GM20431 (cell line): Measurements from ENCODE around the gene RBM15.

Experiments
- in situ Hi-C: fragments of 300-500 bp; cut with MseI, MboI; formaldehyde crosslinking; loops from one replicate; pipeline ENCODE4 v1.15.0; 2020; ENCODE audit warnings: low sequenced_read_pairs; ENCODE audit not compliant: unreplicated experiment

RBM15 gene

DNA sequence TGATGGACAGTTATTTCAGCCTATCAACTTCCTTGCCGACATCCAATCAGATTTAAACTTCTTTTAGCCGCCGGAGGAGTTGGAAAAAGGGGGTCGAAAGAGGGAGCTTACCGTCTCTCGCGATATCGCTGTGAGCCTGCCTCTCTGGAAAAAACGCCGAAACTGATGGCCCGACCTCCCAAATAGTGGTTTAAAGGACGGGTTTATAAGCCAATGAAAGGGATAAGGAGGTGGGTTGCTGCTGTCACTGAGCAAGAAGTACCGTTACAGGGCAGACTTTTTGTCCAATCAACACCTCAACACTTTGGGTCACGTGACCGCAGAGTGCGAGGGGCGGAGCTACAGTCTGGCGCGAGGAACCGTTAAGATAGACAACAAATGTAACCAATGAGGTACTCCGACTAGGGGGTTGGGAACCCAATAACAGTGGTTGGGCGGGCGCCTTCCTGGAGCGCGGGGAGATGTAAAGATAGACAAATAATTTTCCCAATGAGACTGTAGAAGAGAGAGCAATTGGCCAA, at the start of gene RBM15:
TSS of gene RBM15 (plus strand) at position 492 of the 521 bp plus-strand sequence. CDS start at position 521, 29 bp downstream.
- in situ Hi-C loops: no loop called here

GRCh38 chr1:110291241-110292030, 47.7 kb upstream of the RBM15 start:
- in situ Hi-C loops: no loop called here

DNA sequence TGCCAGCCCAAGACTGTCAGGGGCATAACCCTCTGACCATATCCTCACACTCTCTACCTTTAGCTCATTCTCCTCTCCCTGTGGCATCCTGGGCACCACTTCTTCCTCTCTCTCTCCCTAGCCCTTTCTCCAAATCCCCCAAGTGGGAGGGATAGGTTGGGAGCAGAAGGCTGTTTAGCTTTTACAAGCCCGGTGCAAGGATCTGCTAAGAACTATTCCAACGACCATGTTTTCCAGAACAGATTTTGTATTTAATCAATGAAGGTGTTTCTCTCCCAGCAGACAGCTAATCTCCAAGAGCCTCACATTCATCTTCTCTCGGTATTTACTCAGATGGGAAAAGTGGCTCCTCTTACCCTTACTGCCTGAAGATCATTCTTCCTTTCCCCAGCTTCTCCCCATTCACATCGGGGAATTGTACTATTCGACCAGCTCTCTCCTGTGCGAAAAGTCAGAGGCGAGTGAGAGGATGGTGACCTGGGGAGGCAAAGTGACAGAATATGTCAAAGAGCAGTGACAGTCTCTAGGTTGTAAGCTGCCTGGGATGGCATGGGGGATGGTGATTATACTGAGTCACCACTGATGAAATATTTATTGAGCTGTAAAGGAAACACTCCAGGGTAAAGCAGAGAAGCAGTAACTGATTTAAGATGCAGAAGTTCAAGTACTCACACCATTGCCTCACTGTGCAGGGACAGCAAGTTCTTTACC, 47.0 kb upstream of the RBM15 start:
- in situ Hi-C loops: no loop called here

GRCh38 chr1:110293601-110294104, 45.5 kb upstream of the RBM15 start:
- in situ Hi-C loops: no loop called here

- in situ Hi-C loops: no loop called here
Measured at GRCh38 chr1:110294308-110294707, 44.9 kb upstream of the RBM15 start.

GRCh38 chr1:110298991-110299390, 40.2 kb upstream of the RBM15 start:
- in situ Hi-C loops: no loop called here

DNA sequence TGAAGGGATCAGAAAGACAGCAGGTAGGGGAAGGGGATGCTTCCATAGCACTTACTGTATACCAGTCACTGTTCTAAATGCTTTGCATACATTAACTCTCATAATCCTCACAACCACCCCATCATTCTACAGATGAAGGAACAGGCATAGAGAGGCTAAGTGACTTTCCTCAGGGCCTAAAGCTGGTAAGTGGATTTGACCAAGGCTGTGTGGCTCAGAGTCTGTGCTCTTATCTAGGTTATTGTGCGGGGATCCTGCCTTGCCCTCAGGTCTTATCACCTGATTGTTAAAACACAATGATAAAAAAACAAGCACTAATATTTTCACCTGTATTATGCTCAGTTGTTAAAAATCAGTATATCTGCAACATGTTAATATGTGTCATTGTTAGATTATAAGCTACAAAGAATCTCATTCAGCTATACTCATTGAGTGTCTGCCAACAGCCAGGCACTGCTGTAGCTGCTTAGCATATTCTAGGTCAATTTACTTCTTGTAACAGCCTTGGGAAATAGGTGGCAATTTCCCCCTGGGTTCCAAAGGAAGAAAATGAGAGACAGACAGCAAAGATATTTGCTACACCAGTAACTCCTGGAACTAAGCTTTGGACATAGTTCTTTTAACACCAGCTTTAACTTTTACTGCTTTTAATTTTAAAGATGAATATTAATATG, 38.6 kb upstream of the RBM15 start:
- in situ Hi-C loops: no loop called here

GRCh38 chr1:110302836-110303235, 36.3 kb upstream of the RBM15 start:
- in situ Hi-C loops: no loop called here

DNA sequence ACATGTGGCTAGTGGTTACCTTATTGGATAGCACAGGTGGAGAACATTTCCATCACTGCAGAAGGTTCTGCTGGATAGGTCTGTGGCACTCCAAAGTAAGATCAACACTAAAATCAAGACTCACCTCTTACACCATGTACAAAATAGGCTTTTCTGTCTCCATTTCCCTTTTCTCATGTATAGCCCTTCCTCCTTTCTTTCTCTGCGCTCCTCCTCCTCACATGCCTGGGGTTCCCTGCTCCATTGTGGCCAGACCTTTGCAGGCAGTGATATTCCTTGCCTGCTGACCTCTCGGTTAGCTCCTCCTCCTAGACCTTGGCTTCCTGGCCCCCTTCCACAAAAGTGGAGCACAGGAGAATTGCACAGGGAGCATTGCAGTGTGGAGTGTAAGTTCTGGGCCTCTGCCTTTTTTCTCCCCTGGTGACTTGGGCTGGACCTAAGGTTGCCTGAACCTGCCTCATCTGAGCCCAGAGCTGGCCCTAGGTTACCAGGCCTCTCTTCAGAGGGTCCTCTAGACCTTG, 33.2 kb upstream of the RBM15 start:
- in situ Hi-C loops: no loop called here

DNA sequence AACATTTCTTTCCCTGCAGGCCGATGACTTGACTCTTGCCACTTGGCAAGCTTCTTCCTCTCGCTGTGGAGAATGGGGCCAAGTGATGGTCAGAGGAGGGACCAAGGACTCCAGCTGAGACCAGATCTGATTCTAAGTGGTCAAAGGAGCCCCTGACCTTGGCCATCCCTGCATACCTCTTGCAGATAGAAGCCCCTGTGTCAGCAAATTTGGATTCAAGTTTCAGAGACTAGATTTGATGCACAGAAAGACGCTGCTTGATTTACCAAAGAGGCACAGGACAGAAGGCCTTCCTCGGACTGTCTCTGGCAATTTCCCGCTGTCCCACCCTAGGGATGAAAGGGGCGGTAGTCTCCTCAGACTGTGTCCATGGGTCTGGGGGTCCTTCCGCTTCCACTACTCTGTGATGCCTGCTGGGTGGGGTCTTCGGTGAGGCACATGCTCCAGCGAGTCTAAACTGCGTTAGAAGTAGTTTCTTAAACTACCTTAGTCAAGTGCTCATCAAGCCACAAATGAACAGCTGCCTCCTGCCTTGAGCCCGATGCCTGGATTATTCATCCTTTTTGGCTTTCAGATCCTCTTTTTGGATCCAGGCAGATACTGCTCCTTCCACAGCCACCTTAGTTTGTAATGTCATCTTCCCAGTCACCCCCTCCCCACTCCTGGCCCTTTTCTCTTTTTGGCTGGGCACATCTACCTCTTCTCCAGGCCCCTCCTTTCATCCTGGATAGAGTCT, 31.8 kb upstream of the RBM15 start:
- in situ Hi-C loops: no loop called here

DNA sequence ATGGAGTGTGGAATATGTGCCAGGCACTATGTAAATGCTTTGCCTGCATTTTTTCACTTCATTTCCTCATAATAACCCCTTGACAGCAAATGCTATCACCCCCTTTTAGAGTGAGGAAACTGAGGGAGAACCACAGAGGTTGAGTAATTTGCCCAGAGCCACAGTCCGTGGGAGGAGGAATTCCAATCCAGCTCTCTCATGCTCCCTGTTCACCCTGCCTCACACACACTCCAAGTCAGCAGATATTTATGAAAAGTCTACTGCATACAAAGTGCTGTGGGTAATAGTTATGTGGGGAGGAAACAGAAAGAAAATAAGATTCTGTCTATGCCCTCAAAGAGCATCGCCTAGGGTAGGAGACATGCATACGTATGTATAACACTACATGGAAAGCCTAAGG, 30.9 kb upstream of the RBM15 start:
- in situ Hi-C loops: no loop called here

- in situ Hi-C loops: no loop called here
Measured at GRCh38 chr1:110309139-110309538, 30.0 kb upstream of the RBM15 start.

DNA sequence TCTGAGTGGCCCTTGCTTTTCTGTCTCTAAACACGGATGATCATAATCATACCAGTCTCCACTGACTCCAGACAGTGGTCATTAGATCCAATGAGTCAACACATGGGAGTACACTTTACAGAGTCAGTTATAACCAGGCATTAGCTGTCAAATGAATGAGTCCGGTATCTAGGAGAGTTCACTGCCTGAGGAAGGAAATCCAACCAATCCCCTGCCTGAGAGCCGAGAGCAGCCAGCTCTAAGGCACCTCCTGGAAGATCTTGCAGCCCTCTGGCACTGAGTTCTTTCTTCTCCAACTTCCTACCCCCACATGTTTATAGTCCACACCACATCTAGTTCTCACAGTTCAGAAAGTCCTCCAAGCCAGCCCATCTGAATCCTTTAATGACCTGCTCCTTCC, 29.4 kb upstream of the RBM15 start:
- in situ Hi-C loops: loop anchor here (10.0 kb wide), 1 partner anchor 105 kb away; no protein-coding TSS in a partner anchor

GRCh38 chr1:110310300-110310699, 28.9 kb upstream of the RBM15 start:
- in situ Hi-C loops: loop anchor here (10.0 kb wide), 1 partner anchor 105 kb away; no protein-coding TSS in a partner anchor

GRCh38 chr1:110312188-110313121, 26.7 kb upstream of the RBM15 start:
- in situ Hi-C loops: loop anchor here (10.0 kb wide), 1 partner anchor 108 kb away; no protein-coding TSS in a partner anchor

- in situ Hi-C loops: loop anchor here (10.0 kb wide), 1 partner anchor 112 kb away; no protein-coding TSS in a partner anchor
Measured at GRCh38 chr1:110316735-110317134, 22.4 kb upstream of the RBM15 start.

- in situ Hi-C loops: loop anchor here (10.0 kb wide), 1 partner anchor 113 kb away; no protein-coding TSS in a partner anchor
Measured at GRCh38 chr1:110318046-110318445, 21.1 kb upstream of the RBM15 start.
